Trophoblast cell (in vitro differentiated cells and primary cell): ENCODE data around the gene SFRP5.

Source experiments
- DNase-seq, 2 donors: peaks; one replicate each; pipeline ENCODE4 v3.0.0-alpha.2; 2016
- H2AFZ ChIP-seq: 2 replicates; pipeline ENCODE4 v1.6.1; 2013; ENCODE audit warnings: low read length, moderate library complexity, mild to moderate bottlenecking; ENCODE audit not compliant: insufficient read depth, poor library complexity
- H2AK5ac ChIP-seq: 2 replicates; pipeline ENCODE4 v1.6.1; 2013; ENCODE audit warnings: mild to moderate bottlenecking, low read length
- H2BK120ac ChIP-seq: 2 replicates; pipeline ENCODE4 v1.6.1; 2013; ENCODE audit warnings: low read length, mild to moderate bottlenecking, moderate library complexity; ENCODE audit not compliant: insufficient read depth, poor library complexity
- H2BK12ac ChIP-seq: 2 replicates; pipeline ENCODE4 v1.6.1; 2013; ENCODE audit warnings: mild to moderate bottlenecking, low read length, moderate library complexity
- H2BK5ac ChIP-seq: 2 replicates; pipeline ENCODE4 v1.6.1; 2013; ENCODE audit warnings: low read length, low read depth, moderate library complexity, mild to moderate bottlenecking; ENCODE audit not compliant: poor library complexity
- H3K14ac ChIP-seq: 2 replicates; pipeline ENCODE4 v1.6.1; 2013; ENCODE audit warnings: mild to moderate bottlenecking, low read length
- H3K18ac ChIP-seq: 2 replicates; pipeline ENCODE4 v1.6.1; 2013; ENCODE audit warnings: mild to moderate bottlenecking, low read length
- H3K23ac ChIP-seq: 2 replicates; pipeline ENCODE4 v1.6.1; 2013; ENCODE audit warnings: low read length
- H3K27ac ChIP-seq: 2 replicates; pipeline ENCODE4 v1.5.1; 2013; ENCODE audit warnings: low read depth, mild to moderate bottlenecking, inconsistent platforms, low read length, moderate library complexity
- H3K27me3 ChIP-seq: 2 replicates; pipeline ENCODE4 v1.6.1; 2013; ENCODE audit warnings: inconsistent platforms, mild to moderate bottlenecking, low read length, moderate library complexity; ENCODE audit not compliant: insufficient read depth
- H3K36me3 ChIP-seq, 2 experiments: 1 replicate in 1 of 2; 2 replicates in 1 of 2; pipeline ENCODE4 v1.6.1; 2013; ENCODE audit warnings: low read length in 2 of 2, mild to moderate bottlenecking in 2 of 2, moderate library complexity in 1 of 2; ENCODE audit not compliant: insufficient read depth in 2 of 2, control insufficient read depth in 1 of 2
- H3K4ac ChIP-seq: 2 replicates; pipeline ENCODE4 v1.6.1; 2013; ENCODE audit warnings: low read depth, mild to moderate bottlenecking, low read length, moderate library complexity
- H3K4me1 ChIP-seq, 2 experiments: 1 replicate in 1 of 2; 2 replicates in 1 of 2; pipeline ENCODE4 v1.6.1; 2013; ENCODE audit warnings: low read length in 2 of 2, mild to moderate bottlenecking in 2 of 2, moderate library complexity in 1 of 2; ENCODE audit not compliant: insufficient read depth in 2 of 2, control insufficient read depth in 1 of 2
- H3K4me2 ChIP-seq: 2 replicates; pipeline ENCODE4 v1.6.1; 2013; ENCODE audit warnings: inconsistent platforms, mild to moderate bottlenecking, low read length, moderate library complexity
- H3K4me3 ChIP-seq: 2 replicates; pipeline ENCODE4 v1.5.1; 2013; ENCODE audit warnings: mild to moderate bottlenecking, low read depth, low read length, inconsistent platforms
- H3K79me1 ChIP-seq: one replicate; pipeline ENCODE4 v1.6.1; 2013; ENCODE audit warnings: low read length
- H3K79me2 ChIP-seq: 2 replicates; pipeline ENCODE4 v1.6.1; 2013; ENCODE audit warnings: low read length, mild to moderate bottlenecking; ENCODE audit not compliant: control insufficient read depth, insufficient read depth, poor library complexity
- H3K9ac ChIP-seq: 2 replicates; pipeline ENCODE4 v1.6.1; 2013; ENCODE audit warnings: mild to moderate bottlenecking, low read length
- H3K9me3 ChIP-seq: 2 replicates; pipeline ENCODE4 v1.6.1; 2013; ENCODE audit warnings: low read depth, mild to moderate bottlenecking, control low read depth, inconsistent platforms, low read length; ENCODE audit not compliant: insufficient read depth
- H4K12ac ChIP-seq: 2 replicates; pipeline ENCODE4 v1.6.1; 2013; ENCODE audit warnings: low read depth, mild to moderate bottlenecking, low read length, moderate library complexity
- H4K8ac ChIP-seq: 2 replicates; pipeline ENCODE4 v1.6.1; 2013; ENCODE audit warnings: low read depth, mild to moderate bottlenecking, low read length, moderate library complexity
- H4K91ac ChIP-seq: one replicate; pipeline ENCODE4 v1.6.1; 2013; ENCODE audit warnings: low read depth, mild to moderate bottlenecking, low read length, moderate library complexity
- WGBS: extraction: QIAGEN DNeasy Blood & Tissue Kit; methylation state at CpG from one replicate; pipeline ENCODE4 v1.1.7; 2013; ENCODE audit warnings: missing lambda C conversion rate; ENCODE audit not compliant: insufficient read length, insufficient coverage; ENCODE audit errors: extremely low coverage; 5-methylcytosine and 5-hydroxymethylcytosine counted together

Gene SFRP5

GRCh38 chr10:97770255-97770654, 1.5 kb downstream of the SFRP5 start:
- Histone ChIP-seq H2BK12ac (no peak overlapping the region), H2AFZ (no peak overlapping the region), H3K18ac (no peak overlapping the region), H3K23ac (no peak overlapping the region), H3K27me3 (peaks cover 40% of the 10 kb centered on the region), H2AK5ac (no peak overlapping the region), H3K36me3 (no peaks in the 10 kb centered on the region), H3K27ac (no peak overlapping the region), H4K91ac (no peak overlapping the region), H2BK120ac (no peak overlapping the region), H3K4me1 (peaks cover 2 to 8% of the 10 kb centered on the region in 2 experiments), H3K9me3 (peaks cover 6% of the 10 kb centered on the region), H3K4me2 (no peak overlapping the region), H2BK5ac (no peak overlapping the region), H3K4me3 (no peak overlapping the region), H4K8ac (no peak overlapping the region), H3K4ac (no peak overlapping the region), H3K79me2 (no peaks in the 10 kb centered on the region), H3K79me1 (no peaks in the 10 kb centered on the region), H3K14ac (no peak overlapping the region), H4K12ac (no peak overlapping the region), H3K9ac (no peak overlapping the region)
- WGBS, result no CpG with 5 or more reads among the region's 5 CpGs
- no peak for DNase-seq

GRCh38 chr10:97768322-97769315, 3.2 kb downstream of the SFRP5 start:
- Histone ChIP-seq H2AFZ (no peak overlapping the region), H3K4me3 (no peak overlapping the region), H2BK12ac (no peak overlapping the region), H3K27ac (no peak overlapping the region), H3K14ac (no peak overlapping the region), H4K8ac (no peak overlapping the region), H2BK5ac (no peak overlapping the region), H3K9me3 (peaks cover 6% of the 10 kb centered on the region), H3K27me3 (peaks cover 40% of the 10 kb centered on the region), H4K12ac (no peak overlapping the region), H3K4me1 (peaks cover 2 to 8% of the 10 kb centered on the region in 2 experiments), H3K79me2 (no peaks in the 10 kb centered on the region), H3K18ac (no peak overlapping the region), H3K79me1 (no peaks in the 10 kb centered on the region), H2BK120ac (no peak overlapping the region), H3K36me3 (peaks cover 0 to 2% of the 10 kb centered on the region in 2 experiments), H2AK5ac (no peak overlapping the region), H3K4ac (no peak overlapping the region), H3K4me2 (no peak overlapping the region), H3K9ac (no peak overlapping the region), H3K23ac (no peak overlapping the region), H4K91ac (no peak overlapping the region)
- WGBS, result no CpG with 5 or more reads among the region's 9 CpGs
- DNase-seq, result no peak

- H4K12ac ChIP-seq, result no peak overlapping the region
- H3K27ac ChIP-seq, result no peak overlapping the region
- H2AFZ ChIP-seq, result no peak overlapping the region
- H3K18ac ChIP-seq, result no peak overlapping the region
- no peaks in the 10 kb centered on the region for H3K79me1 ChIP-seq
- no peak overlapping the region for H3K14ac ChIP-seq
- no peak overlapping the region for H4K8ac ChIP-seq
- DNase-seq, result no peak
- WGBS, result no CpG with 5 or more reads among the region's 22 CpGs
- no peak overlapping the region for H2BK120ac ChIP-seq
- H3K23ac ChIP-seq, result no peak overlapping the region
- H3K4ac ChIP-seq, result no peak overlapping the region
- H3K9ac ChIP-seq, result no peak overlapping the region
- no peak overlapping the region for H3K4me2 ChIP-seq
- peaks cover 2 to 8% of the 10 kb centered on the region in 2 experiments for H3K4me1 ChIP-seq
- no peak overlapping the region for H4K91ac ChIP-seq
- H3K4me3 ChIP-seq, result no peak overlapping the region
- peaks cover 5 to 11% of the 10 kb centered on the region in 2 experiments for H3K36me3 ChIP-seq
- H2BK12ac ChIP-seq, result no peak overlapping the region
- H2BK5ac ChIP-seq, result no peak overlapping the region
- no peaks in the 10 kb centered on the region for H3K79me2 ChIP-seq
- H2AK5ac ChIP-seq, result no peak overlapping the region
- H3K9me3 ChIP-seq, result peaks cover 6% of the 10 kb centered on the region
- peaks cover 29% of the 10 kb centered on the region for H3K27me3 ChIP-seq
Observed at GRCh38 chr10:97766996-97767924, 4.5 kb downstream of the SFRP5 start.

- H3K14ac ChIP-seq, result no peak overlapping the region
- no peaks in the 10 kb centered on the region for H3K79me2 ChIP-seq
- H4K12ac ChIP-seq, result no peak overlapping the region
- no peak overlapping the region for H2BK12ac ChIP-seq
- H4K91ac ChIP-seq, result no peak overlapping the region
- H3K23ac ChIP-seq, result no peak overlapping the region
- H3K9ac ChIP-seq, result no peak overlapping the region
- H2AK5ac ChIP-seq, result no peak overlapping the region
- H3K4me3 ChIP-seq, result no peak overlapping the region
- peaks cover 14 to 19% of the 10 kb centered on the region in 2 experiments for H3K36me3 ChIP-seq
- H3K4me2 ChIP-seq, result no peak overlapping the region
- peaks cover 4% of the 10 kb centered on the region for H3K9me3 ChIP-seq
- H3K18ac ChIP-seq, result no peak overlapping the region
- no peak overlapping the region for H2BK120ac ChIP-seq
- no peak for DNase-seq
- H4K8ac ChIP-seq, result no peak overlapping the region
- H3K4me1 ChIP-seq, result peaks cover 0 to 3% of the 10 kb centered on the region in 2 experiments
- no CpG with 5 or more reads among the region's 13 CpGs for WGBS
- no peaks in the 10 kb centered on the region for H3K79me1 ChIP-seq
- peaks cover 19% of the 10 kb centered on the region for H3K27me3 ChIP-seq
- H2AFZ ChIP-seq, result no peak overlapping the region
- H3K4ac ChIP-seq, result no peak overlapping the region
- no peak overlapping the region for H3K27ac ChIP-seq
- no peak overlapping the region for H2BK5ac ChIP-seq
Observed at GRCh38 chr10:97766106-97766810, 5.5 kb downstream of the SFRP5 start.
